ENCODE results near the gene TMEM61.

DNA sequence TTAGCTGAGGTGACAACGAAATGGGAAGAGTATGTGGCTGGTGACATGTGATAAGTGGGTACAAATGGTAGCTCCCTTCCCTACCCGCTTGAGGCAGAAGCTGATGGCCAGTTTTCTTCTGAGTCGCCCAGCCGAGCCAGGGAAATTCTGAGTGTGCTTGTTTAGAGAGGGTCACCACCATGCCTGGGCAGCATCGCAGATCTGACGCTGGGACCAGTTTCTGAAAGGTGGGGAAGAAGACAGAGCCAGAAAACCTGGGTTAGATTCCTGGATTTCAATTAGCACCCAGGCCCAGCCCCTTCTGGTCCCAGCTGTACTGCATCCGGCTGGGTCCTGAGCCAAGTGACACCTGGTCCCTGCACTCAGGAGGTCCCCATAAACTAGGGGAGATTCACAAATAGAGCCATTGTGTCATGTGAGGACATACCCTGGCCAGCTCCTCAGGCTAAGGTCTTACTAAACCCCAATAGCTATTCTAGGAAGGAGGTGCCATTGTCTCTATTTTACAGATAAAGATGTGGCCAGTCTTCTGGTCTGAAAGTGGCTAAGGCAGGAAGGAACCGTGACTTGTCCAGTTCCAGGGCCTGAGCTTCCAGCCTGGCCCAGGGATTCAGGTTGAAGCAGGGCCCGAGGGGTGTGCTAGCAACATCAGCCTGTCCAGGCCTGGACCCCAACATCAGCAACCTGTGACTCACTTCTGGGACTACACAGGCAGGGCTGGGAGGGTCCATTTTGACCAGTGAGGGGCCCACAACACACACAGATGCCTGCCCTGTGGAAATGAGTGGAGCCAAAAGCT, 1.7 kb upstream of the TMEM61 start:
- TF ChIP-seq EP300 (IDR thresholded peaks at IDR 0.05) (no peak), POLR2A (IDR thresholded peaks at IDR 0.05) (no peak)

Data from stomach (tissue), 4 donors.